ENCODE data around the gene SEMA4D.

The SEMA4D gene

DNA sequence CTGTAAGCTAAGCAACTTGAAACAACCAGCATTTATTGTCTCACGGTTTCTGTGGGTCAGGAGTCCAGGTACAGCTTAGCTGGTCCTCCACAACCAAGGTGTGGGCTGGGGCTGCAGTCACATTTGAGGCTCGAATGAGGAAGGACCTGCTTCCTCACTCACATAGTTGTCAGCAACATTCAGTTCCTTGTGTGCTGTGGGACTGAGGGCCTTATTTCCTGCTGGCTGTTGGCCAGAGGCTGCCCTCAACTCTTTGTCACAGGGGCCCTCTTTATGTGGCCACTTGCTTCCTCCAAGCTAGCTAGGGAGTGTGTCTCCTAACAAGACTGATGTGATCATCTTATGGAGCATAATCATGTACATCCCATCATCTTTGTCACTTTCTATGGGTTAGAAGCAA is 29.2 kb upstream of the SEMA4D start:
- no peak for FAIRE-seq

DNA sequence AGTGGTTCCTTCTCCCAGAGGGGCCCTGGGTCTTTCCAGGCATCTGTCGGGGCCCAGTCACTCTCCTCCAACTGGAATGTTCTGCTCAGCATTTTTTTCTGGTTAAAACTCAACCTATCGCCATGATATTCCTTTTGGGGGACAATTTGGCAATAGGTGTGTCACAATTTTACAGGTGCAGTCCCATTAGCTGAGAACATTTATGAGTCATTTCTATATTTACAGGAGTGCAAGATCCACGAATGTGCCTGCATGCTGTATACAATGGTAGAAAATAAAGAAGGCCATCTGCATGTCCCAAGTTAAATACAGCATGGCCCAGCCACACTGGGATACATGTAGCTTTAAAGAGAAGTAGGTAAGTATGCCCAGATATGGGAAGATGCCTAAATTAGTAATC is 28.8 kb upstream of the SEMA4D start:
- FAIRE-seq, result no peak

DNA sequence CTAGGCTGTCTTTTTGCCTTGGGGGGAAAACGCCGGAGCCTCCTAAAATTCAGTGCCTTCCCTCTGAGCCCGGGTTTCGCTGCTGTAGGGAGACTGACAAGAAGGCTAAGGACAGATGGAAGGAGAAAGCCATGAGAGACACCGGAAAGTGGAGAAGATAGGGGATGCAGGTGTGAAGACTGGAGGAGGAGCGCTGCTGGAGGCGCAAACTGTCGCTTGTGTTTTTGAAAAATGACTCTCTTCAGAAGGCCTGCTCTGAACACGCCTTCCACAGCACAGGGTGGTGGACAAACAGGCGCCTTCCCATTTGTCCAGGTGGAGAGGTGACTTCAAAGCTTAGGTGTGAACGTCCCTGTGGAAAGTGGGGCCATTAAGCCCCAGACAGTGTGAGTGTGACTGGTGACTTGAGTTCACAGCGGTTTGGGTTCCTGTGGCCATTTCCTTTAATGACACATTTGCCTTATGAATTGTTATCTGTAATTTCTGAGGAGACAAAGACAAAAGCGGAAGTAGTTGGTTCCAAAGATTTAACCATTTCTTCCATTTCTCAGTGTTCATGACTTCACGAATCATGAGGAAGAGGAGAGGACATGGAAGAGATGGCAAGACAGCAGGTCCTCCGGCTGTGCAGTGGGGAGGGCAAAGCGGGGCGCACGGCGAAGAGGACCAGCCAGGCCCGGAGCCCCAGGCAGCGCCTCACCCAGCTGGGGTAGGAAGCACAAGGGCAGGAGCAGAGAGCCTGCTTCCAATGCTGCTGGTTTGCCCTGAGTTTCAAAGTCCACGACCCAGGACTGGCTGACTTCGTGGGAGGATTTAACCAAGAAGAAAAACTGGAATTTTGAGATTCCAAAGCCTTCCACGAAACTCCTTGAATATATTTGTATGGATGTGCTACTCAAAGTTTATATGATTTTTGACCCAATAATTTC is 27.8 kb upstream of the SEMA4D start:
- FAIRE-seq, result no peak

DNA sequence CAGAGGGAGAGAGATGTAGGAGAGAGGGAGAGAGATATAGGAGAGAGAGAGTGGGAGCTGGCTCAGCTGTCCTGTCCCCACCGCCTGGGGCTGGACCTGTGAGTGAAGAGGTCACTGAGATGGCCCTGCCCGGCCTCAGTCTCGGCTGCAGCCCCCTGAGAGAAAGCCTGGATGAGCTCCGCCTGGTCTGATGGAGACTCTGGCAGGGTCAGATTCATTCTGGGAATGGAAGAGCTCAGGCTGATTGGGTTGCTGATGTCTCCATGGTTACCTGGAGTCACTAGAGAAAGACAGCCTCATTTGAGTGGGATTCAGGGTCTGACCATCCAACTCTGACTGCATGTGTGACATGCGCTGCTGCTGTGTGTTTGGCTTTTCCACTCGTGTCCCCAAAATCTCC is 27.1 kb upstream of the SEMA4D start:
- FAIRE-seq, result no peak

DNA sequence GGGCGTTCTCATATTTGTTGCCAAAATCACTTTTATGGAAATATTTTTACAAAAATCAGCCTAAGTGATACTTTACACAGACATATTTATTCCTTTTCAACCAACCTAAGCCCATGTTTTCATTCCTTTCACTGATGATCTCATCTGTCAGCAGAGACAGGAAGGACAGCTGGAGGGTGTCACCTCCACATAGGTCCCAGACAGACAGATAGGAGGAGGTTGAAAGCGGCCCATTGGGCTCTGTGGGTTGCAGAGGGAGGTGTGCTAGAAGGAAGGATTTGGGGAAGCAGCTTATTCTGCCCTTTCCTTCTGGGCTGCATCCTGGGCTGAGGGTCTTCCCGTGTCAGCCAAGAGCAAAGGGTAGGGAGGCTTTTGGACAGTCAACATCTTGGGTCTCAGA is 26.0 kb upstream of the SEMA4D start:
- no peak for FAIRE-seq

DNA sequence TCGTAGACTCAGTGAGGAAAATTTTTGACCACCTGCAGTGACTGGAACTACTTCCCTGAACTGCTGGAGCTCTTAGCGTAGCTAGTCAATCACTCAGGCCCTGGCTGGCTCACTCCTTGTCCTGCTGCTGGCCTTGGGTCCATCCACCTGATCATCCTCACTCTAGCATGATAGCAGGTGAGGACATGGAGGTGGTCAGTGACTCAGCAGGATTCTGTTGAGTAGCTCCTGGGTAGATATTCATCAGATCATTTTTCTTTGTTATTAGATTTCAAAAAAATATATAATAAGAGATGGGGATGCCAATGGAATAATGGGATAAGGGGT is 25.0 kb upstream of the SEMA4D start:
- FAIRE-seq, result no peak

DNA sequence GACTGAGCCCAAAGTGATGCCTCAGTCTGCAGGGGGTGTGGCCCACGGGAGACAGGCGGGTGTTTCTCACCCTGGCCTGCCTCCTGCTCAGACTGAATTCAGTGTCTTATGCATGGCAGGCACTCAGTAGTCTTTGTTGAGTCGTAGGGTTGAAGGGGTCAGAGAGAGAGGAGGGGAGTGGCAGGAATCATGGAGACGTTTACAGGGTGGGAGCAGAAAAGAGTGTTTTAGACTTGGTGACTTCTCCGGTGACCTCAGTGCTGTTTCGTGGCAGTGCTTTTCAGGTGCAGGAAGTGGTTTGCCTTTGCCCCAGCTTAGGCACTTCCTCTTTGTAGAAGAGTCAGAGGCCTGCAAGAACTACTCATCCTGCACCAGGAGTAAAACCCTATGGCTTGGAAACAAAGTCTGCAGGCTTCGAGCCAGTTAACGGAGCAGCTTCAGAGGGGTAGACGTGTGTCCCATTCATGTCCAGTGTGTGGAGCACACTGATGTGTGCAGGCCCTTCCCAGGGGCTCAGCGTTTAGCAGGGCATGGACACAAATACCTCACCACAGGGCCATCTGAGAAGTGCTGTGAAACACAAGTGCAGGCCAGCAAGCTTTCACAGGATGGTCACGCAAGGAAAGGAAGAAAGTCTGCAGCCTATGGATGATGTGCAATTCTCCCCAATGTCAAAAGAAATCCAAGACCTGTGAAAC is 24.5 kb upstream of the SEMA4D start:
- no peak for FAIRE-seq

DNA sequence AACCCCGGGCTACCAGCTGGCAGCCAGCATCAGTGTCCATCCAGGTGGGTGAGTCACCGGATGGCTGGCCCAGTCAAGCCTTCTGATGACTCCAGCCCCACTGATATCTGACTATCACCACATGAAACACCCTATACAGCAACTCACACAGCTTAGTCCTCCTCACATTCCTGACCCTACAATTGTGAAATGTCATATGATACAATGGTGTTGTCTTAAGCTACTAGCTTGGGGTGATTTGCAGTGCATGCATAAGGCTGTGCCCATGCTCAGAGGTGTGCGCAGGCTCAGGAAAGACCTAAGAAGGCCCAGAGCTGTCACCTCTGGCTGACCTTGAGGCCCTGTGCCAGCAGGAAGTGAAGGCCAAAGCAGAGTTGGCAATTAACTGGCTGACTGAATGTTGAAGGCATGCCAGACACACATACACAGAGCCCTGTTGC is 21.5 kb upstream of the SEMA4D start:
- FAIRE-seq, result no peak

DNA sequence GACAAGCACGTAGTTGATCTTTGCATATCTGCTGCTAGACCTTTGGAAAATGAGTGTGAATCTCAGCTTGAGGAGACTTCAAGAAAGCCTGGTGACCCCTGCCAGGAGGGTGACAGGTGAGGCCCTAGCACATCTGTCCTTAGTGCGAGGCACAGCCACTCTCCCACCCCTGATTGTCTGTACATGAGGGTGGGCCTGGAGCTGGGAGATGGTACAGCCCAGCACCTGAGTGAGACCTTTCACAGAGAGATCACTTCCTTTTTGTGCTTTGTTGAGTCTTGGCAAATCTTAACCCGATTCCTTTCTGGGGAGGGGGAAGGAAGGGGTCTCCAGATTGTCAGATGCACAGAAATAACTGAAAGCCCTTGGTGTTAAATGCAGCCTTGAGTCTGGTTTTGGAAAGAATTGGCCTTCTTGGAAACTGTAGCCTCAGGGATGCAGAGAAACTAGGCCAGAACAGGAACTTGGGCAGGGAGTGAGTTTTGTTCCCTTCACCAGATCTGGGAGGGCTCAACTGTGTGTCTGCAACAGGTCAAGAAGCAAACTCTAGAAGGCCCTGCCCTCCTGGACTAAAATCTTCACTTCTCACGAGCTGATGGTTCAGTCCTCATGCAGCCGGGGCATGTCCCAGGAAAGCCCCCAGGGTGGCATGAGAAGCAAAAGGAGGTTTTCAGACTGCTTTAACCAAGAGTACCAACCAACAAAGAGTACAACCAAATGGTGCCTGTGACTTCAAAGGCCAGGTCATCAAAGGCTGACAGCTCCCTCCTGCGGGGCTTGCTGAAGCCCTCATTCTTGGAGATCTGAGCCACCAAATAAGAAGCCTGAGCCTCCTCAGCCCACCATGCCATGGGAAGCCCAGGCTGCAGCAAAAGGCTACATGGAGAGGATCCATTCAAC is 20.8 kb upstream of the SEMA4D start:
- no peak for FAIRE-seq

DNA sequence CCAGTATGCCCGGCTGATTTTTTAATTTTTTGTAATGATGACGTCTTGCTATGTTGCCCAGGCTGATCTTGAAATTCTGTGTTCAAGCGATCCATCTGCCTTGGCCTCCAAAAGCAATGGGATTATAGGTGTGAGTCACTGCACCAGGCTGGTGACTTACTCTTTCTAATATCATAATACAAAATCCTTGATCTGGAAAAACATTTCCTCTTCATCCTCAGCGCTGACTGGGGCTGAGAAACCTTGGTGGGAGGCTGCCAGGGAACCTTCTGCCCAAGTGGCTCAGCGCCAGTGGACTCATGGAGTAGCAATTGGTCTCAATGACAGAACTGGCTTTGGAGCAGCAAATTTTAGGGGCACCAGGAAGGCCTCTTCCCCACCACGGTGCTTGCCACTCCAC is 17.5 kb upstream of the SEMA4D start:
- no peak for FAIRE-seq

DNA sequence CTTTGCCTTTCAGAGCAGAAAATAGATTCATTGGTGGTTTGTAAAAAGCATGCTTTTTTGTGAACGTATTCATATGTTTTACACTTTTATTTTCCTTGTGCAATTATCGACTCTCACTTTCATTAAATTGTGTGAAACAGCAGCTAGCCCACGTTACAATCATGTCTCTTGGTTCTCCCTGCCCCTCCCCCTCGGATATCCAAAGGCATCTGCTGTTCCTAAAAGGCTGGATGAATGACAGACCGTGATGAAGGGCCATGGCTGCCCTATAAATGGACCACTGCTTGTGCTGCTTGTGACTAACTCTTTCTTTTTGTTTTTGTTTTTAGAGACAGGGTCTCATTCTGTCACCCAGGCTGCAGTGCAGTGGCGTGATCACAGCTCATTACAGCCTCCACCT is 17.0 kb upstream of the SEMA4D start:
- FAIRE-seq, result no peak

DNA sequence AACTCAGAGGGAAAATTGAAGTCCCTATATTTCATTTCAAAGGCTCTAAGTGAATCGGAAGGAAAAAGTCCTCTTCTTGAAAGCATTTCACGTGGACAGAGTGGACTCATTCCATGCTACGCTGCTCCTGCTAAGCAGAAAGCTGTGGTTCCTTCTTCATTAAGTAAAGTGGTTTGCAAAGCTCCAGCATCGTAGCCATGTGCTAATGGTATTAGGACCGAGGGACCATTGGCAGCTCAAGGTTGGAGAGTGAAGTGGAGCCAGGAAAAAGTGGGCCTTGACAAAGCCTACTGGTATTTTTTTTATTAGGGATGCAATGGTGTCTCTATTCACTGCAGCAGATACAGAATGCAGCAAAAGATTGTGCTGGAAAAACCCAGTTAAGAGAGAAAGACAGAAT is 16.4 kb upstream of the SEMA4D start:
- FAIRE-seq, result no peak

DNA sequence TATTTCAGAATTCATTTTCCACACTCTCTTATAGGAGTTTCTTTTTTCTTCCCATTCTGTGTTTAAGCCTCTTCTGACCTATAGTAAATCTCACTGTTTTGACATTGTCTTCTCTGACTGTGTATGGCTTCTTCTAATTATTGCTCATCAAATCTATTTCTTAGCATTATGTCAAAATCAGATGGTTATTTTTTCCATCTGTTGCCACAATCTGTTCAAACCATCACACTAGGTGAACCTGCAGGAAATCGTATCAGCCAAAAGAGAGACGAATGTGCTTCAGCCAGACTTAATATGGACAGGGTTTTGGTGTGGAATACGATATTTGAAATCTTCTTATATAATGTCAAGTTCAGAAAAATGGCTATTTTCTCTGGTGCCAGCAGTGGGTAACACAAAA is 15.9 kb upstream of the SEMA4D start:
- no peak for FAIRE-seq

DNA sequence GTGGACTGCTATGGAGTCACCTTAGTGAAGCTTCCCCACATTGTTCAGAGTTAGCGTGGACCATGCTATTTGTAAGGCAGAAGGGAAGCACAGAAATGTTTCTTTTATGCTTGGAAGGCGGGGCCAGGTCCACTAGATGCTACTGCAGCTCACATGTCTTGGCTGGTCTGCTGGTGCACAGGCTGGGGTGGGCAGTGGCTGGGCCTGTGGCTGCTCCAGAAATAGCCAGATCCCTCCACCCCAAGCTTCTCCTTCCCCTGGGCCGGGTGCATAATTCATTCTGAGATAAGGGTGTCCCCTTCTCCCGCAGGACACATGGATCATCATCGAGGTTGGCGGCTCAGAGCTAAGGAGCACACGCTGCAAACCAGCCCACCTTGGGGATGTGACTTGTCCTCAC is 14.5 kb upstream of the SEMA4D start:
- FAIRE-seq, result no peak

DNA sequence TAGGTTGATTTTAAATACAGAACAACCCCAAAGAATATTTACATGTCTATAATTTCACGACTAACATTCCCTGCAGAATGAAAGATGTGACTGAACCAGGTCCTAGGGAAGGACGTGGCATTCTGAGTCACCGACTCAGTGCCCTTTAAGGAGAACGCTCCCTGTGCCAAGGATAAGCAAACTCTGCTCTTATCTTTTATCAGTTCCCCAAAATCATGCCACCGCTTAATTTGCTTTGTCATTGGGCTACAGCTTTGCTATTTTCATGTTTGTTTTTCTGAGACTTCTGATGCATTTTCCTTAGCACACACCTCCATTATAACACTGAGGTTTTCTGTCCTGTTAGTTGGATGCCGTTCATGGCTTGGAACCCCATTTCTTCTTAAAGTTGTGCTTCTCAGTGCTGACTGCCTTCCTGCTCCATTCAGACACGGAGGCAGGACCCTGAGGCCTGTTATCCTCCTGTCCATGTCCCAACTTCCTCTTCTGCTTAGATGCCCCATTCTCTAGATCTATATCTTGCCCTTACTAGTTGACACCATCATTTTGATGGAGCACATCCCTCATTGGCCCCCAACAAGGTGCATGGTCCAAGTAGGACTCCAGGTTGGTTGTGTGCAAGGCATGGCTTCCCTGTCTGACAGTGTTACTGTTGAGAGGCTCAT is 11.2 kb upstream of the SEMA4D start:
- no peak for FAIRE-seq

DNA sequence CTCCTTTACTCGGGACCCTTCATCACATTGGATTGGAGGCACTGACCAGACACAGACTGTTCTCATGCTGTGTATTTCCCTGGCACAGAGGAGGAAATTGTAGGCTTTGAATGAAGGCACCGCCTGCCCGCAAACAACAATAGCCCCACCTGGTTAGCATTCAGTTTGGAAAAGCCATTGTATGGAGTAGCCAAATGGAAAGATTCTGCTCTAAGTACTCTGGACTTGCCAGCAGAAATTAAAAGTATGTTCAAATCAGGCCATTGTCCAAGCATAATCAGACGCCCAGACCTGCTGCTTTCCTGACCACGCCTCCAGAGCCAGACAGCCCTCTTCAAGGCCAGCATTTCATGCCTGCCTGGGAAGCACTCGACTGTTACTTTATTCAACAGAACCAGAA is 8.0 kb upstream of the SEMA4D start:
- no peak for FAIRE-seq

DNA sequence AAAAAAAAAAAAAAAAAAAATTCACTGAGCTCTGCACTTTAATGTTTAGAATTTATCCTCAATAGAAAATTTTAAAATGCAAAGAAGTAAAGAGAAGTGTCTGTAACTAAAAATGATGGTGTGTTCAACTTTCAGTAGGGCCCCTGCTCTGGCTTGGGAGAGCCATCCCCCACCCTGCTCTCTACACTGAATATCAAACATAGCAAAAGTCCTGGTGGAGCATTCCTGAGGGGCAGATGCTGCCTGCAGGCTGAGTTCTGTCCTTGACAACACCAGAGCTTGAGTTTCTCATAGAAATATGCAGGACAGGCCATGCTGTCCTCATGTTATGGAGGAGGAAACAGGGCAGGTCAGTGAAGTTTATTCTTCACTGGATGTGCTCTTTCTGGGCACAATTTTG is 7.1 kb upstream of the SEMA4D start:
- FAIRE-seq, result no peak

DNA sequence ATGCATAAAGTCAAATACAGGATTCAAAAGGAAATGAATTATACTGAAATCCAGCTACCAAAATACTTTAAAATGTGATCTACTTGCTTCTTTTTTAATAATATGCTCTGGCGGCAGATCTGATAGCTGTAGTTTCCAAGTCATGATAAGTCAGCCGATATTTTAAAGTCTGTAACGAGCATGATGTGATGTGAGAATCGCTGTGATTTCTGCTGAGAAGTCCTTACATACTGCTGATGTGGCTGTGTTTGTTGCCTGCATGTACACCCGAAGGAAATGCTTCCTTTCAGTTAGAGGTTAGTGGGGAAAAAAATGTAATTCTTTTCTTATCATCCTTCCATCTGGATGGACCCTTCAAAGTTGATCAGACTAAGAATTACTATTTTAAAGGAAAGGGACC is 4.8 kb upstream of the SEMA4D start:
- no peak for FAIRE-seq

DNA sequence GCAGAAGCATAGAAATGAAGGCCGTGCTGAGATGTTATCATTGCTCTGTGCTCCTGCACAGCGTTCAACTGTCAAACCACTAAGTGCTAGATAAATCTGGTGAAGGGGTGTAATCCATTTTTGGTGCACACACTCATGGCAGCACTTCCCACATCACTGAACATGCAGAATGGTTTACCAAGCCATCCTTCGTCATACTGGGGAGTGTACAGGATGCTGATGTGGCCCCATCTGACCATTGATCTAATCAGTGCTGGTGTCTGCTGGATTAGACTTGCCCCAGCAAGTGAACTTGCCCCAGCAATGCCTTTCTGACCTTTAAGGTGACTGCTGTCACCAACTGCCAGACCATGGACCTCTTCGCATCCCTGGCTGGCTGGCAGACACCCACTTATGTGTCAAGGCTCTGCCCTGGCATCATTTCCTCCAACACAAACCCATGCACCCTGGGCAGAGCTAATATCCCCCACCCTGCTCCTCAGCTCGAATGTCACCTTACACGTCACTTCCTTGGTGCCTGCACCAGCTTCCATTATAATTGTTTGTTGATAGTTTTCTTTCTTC is 4.2 kb upstream of the SEMA4D start:
- no peak for FAIRE-seq

DNA sequence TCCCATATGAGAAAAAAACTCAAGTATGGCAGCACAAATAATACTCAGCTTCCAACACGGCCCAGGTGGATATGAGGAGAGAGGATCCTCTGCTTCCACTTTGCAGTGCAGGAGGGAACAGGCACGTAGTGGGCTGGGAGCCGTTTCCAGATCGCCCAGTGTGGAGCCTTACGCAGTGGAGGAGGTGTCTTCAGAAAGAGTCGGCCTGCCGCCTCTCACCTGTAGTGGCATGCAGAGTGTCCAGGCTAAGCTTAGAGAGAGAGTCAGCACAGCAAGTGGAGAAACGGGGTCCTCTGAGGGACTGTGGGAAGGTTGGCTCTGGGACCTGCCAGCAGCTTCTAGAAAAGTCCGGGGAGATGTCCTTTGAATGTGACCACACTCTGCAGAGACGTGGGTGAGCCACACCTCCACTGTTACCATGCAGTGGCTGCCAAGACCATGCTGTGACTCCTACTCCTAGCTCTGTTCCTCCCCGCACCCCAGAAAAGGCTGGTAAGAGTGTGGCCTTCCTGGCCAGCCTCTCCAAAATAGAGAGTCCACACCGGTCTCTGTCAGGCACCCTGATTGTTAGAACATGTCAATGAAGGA is 3.5 kb upstream of the SEMA4D start:
- FAIRE-seq, result no peak

DNA sequence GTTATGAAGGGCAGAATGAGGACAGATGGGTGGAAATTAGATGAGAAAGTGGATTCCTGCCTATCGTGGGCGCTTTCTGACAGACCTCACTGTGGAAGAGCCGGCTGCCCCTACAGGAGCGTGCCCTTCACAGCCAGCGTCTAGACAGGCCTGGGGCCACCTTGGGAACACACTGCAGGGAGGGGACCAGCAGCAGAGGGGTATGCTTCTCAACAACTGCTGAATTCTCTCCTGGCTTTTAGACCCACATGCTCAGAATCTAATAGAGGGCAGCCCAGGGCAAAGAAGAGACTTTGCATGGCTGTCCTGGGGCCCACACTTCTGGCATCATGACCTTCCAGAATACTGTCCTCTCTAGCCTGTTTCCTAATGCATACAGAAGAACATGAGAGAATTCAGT is 2.1 kb upstream of the SEMA4D start:
- FAIRE-seq, result no peak

DNA sequence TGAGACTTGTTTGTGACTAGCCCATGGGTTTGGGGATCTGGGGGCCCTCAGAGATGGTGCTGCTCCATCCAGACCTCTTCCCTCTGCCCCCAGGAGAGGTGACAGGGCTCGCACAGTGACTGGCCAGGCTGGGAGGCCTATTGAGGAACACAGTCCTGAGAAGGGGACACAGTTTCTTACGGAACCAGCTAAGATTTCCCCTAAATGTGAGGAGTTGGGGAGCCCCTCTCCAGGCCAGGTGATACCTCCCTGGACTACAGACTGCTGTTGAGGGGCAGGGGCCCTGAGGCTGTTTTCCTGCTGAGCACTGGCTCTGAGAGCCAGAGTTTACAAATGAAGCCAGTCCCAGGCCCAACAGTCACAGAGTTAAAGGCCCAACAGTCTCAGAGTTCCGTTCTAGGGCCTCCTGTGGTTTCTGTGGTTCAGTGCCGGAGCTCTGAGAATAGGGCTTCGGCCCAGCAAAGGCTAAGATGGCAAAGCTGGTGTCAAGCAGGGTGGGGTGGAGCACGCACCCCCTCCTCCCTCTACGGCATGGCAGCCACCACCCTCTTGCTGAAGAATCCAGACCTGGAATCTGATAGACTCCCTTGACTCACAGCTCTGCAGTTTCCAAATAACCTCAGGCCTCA is 1.1 kb upstream of the SEMA4D start:
- no peak for FAIRE-seq
